SIG-M5 treated with dmso at 0.1 percent for 504 hours (cell line): ENCODE data around the gene MYMX.

Experiments used
- DNase-seq: peaks from one replicate; lab custom pipeline; 2025; ENCODE audit not compliant: unreplicated experiment; lab: John Stamatoyannopoulos, UW

Gene MYMX

DNA sequence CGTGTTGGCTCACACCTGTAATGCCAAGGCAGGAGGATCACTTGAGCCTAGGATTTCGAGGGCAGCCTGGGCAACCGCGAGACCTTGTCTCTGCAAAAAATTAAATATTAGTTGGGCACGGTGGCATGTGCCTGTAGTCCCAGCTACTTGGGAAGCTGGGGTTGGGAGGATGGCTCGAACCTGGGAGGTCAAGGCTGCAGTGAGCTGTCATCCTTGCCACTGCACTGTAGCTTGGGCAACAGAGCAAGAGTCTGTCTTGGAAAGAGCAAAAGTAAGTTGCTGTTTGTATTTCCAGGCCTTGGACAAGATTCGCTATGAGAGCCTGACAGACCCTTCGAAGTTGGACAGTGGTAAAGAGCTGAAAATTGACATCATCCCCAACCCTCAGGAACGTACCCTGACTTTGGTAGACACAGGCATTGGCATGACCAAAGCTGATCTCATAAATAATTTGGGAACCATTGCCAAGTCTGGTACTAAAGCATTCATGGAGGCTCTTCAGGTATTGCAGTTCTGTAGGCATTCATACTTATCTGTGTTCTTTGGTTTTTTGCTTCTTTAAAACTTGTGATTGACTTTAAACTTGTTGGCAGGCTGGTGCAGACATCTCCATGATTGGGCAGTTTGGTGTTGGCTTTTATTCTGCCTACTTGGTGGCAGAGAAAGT is 32.5 kb downstream of the MYMX start:
- no peak for DNase-seq

GRCh38 chr6:44250067-44250717 is 33.5 kb downstream of the MYMX start:
- no peak for DNase-seq

- DNase-seq, result no peak
These were observed 34.0 kb downstream of the MYMX start for GRCh38 chr6:44250718-44251123.

DNA sequence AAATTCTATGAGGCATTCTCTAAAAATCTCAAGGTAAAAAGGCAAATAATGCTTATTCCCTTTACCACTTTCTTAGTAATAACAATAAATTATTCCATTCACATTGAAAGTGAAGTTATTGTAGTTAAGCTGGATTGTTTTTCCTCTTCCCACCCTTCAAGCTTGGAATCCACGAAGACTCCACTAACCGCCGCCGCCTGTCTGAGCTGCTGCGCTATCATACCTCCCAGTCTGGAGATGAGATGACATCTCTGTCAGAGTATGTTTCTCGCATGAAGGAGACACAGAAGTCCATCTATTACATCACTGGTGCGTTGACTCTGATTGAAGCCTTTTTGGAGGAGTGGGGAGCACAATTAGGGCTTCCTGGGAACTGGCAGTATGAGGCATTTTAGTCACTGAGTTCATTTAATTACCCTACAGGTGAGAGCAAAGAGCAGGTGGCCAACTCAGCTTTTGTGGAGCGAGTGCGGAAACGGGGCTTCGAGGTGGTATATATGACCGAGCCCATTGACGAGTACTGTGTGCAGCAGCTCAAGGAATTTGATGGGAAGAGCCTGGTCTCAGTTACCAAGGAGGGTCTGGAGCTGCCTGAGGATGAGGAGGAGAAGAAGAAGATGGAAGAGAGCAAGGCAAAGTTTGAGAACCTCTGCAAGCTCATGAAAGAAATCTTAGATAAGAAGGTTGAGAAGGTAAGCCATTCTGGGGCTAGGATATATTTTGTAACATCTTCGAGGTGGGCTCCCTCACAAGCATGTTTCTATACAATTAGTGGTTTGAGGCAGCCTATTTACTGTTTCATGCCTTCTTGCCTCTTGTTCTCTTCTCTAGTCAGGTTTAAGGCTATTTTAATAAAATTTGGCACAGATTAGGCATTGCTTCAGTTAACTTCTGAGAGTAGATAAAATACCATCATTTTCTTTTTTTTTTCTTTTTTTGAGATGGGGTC is 35.1 kb downstream of the MYMX start:
- no peak for DNase-seq

GRCh38 chr6:44253307-44254101 is 36.8 kb downstream of the MYMX start:
- peak; percentile 25 for DNase-seq

DNA sequence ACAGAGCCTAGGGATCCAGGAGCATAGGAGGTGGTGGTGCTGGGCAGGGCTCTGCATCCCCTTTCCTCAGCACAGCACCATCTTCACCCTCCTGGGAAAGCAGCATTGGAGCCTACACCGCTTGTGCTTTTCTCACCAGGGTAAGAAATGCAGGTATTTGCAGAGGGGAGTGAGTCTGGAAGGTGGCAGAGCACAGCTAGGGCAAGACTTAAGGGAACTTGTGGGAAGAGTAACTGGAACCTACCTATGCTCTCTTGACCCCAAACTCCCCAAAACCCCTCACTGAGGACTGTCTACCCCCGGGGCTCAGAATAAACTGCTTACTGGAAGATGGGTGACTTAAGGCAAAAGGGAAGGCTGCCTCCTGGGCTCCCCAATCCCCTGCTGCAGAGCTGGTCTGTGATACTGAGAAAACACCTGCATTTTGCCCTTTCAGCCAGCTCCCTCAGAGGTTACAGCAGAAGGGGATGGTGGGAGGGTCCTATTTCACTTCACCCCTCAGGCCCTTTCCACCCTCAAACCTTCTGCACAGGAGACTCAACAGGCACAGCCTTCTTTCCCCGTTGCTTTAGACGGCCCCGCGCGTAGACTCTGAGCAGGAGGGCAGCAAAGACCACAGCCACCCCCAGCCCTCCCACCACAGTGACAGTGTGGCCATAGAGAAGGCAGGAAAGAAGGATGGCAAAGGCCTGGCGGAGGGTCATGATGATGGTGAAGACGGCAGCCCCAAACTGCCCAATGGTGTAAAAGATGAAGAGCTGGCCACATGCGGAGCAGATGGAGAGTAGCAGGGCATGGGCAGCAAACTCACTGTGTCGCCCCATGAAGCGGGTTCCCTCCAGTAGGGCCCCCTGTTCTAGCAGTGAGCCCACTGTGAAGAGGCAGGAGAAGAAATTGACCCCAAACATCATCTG is 37.7 kb downstream of the MYMX start:
- no peak for DNase-seq

GRCh38 chr6:44255105-44255808 is 38.5 kb downstream of the MYMX start:
- DNase-seq, result no peak

GRCh38 chr6:44255871-44256774 is 39.4 kb downstream of the MYMX start:
- DNase-seq, result peak; percentile 37

GRCh38 chr6:44256775-44257024 is 40.0 kb downstream of the MYMX start:
- DNase-seq, result no peak

GRCh38 chr6:44257025-44257752 is 40.5 kb downstream of the MYMX start, which contains the start of gene SLC35B2:
Gene SLC35B2, minus strand, starts transcription at chr6:44257528. Its CDS starts 118 bp downstream, at chr6:44257410.
- DNase-seq, result peak; percentile 52

DNA sequence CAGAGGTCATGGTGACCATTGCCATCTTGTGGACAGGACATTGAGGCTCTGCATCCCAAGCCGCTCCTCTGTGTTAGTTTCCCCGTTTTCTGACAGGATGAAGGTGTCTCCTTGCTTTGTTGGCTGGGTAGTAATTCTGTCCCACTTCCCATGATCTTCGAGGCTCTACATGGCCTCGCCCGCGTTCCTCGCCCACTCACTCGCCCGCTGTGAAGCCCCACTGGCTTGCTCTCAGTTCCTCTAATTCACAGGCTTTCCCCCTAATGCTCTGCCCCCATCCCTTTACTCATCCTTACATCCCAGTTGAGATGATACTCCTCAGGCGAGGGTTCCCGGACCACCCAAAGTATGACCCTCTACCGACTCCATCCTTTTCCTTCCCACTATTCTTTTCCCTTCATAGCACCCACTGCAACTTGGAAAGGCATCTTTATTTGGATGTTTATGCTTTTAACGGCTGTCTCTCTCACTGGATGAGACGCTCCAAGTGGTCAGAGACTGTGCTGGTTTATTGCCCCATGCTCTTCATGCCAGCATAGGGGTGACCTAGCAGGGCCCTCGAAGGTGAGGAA is 41.1 kb downstream of the MYMX start:
- DNase-seq, result peak; percentile 48

GRCh38 chr6:44258325-44258863 is 41.7 kb downstream of the MYMX start:
- no peak for DNase-seq

- no peak for DNase-seq
These were observed 42.2 kb downstream of the MYMX start for GRCh38 chr6:44258921-44259320.

DNA sequence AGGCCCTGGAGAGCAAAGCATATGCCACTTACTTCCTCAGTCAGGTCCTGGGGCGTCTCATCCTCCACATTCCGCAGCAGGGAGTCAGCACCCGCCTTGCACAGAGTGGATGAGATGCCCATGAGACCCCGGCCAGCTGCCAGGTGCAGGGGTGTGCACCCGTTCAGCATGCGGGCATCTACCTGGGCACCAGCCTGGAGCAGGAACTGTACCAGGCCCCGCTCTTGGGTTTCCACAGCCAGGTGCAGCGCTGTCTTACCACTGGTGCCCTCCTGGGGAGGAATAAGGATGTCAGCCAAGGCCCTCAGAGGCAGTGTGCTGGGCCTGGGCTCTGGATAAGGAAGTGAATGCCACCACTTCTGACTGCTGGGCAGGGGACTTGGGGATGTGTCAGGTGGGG is 43.3 kb downstream of the MYMX start:
- DNase-seq, result no peak

DNA sequence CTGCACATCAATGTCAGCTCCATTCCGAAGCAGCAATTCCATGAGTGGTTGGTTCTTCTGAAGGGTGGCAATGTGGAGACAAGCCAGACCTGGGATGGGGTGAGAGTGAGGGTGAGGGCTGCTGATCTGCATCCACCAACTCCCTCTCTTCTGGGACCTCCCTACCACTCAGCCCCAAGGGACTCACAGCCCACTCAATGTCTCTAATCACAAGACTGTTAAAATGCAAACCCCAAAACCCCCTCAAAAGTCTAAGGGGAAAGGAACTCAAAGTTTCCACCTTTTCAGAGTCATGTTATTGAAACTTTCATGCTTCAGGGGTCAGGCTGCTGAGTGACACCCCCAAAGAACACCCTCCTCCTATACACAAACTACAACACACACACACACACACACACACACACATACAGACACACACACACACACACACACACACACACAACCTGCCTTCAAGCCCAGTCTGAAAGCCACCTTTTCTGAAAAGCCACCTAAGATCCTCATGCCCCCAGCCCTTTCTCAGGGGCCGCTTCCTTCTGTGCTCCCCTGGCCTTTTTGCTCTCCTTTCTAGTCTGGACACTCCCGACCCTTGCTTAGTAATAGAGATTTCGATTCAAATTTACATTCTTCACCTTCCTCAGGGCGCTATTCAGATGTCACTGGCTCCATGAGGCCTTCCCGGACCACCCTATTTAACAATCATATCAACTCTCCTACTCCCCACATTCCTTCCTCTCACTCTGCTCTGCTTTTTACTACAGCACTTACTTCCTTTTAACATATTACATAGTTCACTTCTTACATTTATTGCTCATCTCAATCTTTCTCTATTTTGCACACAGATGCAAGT is 43.9 kb downstream of the MYMX start:
- DNase-seq, result no peak

DNA sequence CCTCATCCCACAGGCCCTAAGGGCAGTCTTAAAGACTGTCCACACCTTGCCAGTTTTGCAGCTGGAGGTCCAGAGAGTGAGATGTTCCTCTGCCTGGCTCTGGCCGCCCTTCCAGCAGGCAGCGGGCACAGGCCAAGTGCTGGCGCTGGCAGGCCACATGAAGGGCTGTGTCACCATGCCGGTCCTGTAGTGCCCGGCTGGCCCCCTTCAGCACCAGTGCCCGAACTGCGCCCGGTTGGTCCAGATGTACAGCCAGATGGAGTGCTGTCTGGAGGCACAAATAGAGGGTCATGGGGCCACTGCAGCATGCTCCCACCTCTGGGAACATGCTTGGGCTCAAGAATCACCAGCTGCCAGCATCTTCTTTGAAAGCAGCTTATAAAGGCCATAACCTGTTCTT is 44.9 kb downstream of the MYMX start:
- DNase-seq, result no peak
